NCI-H1436 treated with DMSO at 0.1 percent for 48 hours (cell line): ENCODE results near the gene ATPAF1.
"Not testable (repeated sequence)": the region's sequence is repeated elsewhere in the genome, so short reads cannot be mapped to it uniquely, and the experiment has no call there.

Experiments
- DNase-seq: peaks from one replicate; lab custom pipeline; 2025; lab: John Stamatoyannopoulos, UW

ATPAF1 gene, protein sequence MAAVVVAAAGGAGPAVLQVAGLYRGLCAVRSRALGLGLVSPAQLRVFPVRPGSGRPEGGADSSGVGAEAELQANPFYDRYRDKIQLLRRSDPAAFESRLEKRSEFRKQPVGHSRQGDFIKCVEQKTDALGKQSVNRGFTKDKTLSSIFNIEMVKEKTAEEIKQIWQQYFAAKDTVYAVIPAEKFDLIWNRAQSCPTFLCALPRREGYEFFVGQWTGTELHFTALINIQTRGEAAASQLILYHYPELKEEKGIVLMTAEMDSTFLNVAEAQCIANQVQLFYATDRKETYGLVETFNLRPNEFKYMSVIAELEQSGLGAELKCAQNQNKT

DNA sequence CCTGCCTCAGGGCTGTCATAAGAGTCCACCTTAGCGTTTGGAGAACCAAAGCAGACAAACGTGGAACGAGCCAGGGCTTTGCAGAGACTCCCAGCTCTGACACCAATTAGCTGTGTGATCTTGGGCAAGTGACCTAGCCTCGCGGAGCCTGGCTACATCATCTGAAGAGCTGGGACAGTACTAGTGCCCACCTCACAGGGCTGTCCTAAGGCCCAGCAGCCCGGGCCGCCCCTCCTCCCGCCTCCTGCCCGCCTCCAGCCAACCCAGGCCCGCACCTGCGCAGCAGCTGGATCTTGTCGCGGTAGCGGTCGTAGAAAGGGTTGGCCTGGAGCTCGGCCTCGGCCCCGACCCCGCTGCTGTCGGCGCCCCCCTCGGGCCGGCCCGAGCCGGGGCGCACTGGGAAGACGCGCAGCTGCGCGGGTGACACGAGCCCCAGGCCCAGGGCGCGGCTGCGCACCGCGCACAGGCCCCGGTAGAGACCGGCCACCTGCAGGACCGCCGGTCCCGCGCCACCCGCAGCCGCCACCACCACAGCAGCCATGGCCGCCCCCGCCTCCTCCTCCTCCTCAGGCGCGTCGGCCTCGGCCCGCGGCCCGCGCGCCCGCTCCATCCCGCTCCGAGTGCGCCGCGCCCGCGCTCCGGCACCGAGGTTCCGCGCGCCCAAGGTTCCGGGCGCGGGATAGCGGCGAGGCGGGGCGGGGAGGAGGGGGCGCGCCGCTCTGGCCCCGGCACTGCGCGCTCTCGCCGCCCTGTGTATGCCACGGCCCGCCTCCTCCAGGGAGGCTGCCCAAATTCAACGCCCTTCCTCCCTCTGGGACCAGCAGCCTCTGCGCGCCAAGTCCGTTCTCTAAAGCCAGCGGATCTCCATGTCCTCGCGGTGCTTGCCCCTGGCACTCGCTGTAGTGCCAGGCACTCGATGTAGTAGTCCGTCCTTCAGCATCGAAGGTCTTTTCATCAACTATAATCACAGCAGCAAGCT lies at the start of gene ATPAF1:
ATPAF1 (minus strand) TSS at position 583 of the 979 bp plus-strand sequence; CDS start at position 541, 42 bp downstream.
- DNase-seq, result no peak

GRCh38 chr1:46717654-46718053 lies 49.5 kb upstream of the ATPAF1 start:
- DNase-seq, result no peak

DNA sequence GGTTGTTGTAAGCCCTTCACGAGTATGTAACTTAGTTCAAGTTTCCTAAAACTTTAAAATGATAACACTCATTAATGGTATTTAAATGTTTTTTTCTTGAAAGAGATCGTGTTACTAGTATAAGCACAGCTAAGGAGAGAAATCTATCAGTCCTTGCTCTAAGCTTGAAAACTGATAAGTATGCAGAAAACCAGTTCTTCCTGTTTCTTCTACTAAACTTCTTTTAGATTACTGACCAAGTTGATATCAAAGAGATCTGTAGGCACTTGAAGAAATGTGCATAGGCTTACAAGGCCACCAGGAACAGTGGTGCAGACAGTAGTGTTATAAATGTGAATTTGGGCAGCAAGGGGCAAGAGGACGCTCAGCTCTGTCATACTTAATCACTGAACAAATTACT lies 46.8 kb upstream of the ATPAF1 start:
- DNase-seq, result no peak

- DNase-seq, result no peak
Measured at GRCh38 chr1:46708121-46708520, 40.0 kb upstream of the ATPAF1 start.

DNA sequence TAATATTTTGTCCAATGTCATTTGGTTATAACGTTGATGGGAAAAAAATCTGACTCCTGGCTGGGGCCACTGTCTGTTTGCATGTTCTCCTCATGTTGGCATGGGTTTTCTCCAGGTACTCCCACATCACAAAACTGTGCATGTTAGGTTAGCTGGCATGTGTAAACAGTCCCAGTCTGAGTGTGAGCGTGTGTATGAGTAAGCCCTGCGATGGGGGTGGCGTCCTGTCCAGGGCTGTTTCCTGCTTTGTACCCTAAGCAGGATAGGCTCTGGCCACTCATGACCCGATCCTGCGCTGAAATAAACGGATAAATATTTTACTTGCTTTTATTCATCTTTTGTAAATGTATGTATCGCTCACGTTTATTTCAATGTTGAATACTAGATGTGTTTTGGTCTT lies 37.2 kb upstream of the ATPAF1 start:
- no peak for DNase-seq

GRCh38 chr1:46703927-46704641 lies 35.9 kb upstream of the ATPAF1 start:
- DNase-seq, result no peak

DNA sequence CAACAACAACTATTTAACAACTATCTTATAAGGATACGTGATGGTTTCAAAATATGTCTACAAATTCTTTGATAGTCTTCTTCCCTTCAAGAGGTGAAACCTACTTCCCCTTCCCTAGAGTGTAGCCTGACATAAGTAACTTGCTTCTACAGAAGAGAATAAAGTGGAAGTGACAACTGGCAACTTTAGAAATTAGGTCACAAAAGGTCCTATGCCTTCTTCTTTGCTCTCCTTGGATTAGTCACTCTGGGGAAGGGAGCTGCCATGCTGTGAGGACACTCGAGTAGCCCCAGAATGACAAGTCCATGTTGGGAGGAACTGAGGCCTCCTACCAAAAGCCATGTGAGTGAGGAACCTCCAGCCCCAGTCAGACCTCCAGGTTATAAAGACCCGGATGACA lies 31.5 kb upstream of the ATPAF1 start:
- DNase-seq, result no peak

DNA sequence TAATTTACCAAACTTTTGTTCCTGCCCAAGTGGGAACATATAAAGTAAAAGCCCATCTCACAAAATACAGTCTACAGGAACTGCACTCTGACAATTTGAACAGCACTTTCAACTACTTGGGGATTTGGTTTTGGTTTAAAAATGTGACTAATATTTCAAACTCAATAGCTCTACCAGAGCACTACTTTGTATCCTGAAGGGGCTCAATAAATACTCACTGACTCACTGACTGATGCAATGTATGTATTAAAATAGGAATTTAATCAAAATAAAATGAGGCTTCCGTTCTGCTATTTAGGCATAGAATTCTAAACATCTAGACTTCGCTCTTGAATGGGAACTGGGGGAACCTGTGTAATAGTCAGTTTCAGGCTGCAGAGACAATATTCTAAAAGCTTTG lies 28.9 kb upstream of the ATPAF1 start:
- no peak for DNase-seq

DNA sequence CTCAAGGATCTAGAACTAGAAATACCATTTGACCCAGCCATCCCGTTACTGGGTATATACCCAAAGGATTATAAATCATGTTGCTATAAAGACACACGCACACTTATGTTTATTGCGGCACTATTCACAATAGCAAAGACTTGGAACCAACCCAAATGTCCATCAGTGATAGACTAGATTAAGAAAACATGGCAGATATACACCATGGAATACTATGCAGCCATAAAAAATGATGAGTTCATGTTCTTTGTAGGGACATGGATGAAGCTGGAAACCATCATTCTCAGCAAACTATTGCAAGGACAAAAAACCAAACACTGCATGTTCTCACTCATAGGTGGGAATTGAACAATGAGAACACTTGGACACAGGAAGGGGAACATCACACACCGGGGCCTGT lies 26.5 kb upstream of the ATPAF1 start:
- DNase-seq, result not testable (repeated sequence)

DNA sequence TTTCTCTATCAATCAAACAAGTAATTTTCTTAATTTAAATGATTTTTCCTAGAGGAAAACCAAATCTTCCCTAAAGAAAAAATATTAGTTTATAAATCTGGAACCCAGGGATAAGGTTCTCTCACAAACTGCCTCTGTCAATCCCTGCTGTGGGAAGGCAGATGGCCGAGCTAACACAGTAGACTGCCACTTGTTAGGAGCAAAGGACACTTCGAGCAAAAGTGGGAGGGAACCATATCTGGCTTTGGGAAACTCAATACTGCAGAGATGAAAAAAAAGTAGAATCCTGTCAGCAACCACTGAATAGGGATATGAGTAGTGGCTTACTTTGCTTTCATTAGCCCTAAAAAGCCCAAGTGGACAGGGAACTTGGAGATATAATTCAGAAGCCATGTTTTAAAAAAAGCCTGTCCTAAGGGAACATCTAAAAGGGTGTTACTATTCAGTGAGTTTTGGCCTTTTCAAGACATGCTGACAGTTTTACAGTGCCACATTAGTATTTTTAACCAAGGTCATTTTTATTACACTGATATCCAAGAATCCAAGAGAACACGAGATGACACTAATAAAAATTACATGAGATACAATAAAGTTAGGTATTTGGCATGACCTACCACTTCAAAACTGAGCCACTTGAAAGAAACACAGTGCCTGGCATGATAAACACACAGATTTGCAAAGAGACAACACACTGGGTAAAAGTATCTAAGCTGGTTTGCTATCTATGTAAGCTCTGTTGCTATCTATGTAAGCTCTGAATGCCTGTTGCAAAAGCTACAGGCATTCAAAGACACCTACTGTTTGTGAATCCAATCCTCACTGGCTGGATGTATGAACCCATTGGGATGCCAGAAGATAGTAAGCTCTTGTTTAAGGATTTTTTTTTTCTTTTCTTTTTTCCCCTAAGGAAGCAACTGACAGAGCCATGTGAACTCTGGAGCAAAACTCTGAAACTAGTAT lies 24.9 kb upstream of the ATPAF1 start:
- no peak for DNase-seq

DNA sequence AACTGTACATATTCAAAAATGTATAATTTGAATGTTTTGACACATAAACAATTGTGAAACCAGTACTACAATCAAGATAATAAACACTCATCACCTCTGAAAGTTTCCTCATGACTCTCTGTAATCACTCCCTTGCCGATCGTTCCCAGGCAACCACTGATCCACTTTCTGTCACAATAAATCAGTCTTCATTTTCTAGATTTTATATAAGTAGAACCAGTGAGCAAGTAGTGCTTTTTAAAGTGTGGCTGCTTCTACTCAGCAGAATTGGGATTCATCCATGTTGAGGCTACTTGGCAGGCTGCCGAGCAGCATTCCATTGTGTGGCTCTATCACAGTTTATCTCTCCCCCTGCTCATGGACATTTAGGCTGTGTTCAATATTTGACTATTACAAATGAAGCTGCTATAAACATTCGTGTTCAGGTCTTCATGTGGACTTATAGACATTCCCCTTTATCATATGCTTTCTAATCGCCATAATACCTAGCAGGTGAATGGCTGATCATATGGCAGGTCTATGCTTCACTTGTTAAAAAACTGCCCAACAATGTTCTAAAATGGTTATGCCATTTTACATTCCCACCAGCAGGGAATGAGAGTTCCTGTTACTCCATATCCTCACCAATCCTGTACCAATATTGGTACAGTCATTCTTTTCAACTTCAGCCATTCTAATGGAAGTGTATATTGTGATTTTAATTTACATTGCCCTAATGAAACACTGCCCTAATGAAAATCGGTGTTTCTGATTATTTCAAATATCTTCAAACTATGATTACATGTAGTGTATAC lies 24.0 kb upstream of the ATPAF1 start:
- no peak for DNase-seq

DNA sequence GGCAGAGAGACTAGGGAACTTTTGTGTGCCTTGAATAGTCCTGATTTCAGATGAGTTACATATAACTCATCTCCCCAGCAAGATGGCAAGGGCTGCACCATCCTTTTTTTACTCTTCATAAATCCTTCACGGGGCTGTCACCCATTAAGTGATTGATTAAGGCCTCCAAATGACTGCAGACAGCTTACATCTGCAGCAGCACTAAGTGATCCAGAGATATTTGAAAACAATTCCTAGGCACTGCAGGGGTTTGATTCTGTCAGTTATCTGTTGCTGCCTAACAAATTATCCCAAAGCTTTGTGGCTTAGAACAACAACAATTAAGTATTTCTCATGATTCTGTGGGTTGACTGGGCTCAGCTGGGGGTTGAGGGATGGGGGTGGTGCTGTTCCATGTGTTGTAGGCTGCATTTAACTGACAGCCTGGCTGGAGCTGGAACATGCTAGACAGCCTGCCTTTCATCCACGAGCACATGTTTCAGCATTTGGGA lies 22.8 kb upstream of the ATPAF1 start:
- no peak for DNase-seq

DNA sequence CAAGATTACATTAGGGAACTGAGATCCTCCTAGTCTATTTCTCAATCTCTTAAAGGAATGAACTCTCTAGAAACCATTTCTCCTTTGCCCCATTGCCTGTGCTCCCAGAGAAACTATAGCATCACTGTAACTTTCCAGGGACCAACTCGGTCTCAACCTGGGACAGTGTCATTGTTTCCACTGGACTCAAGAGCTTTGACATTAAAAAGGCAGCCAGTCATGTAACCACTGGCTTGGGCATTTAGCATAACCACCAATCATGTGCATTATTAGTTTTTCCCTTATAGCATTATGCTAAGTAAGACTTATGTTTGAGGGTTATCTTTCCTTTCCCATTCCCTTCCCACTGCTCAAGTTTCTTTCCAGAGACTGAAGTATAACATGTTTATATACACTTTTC lies 21.7 kb upstream of the ATPAF1 start:
- no peak for DNase-seq

DNA sequence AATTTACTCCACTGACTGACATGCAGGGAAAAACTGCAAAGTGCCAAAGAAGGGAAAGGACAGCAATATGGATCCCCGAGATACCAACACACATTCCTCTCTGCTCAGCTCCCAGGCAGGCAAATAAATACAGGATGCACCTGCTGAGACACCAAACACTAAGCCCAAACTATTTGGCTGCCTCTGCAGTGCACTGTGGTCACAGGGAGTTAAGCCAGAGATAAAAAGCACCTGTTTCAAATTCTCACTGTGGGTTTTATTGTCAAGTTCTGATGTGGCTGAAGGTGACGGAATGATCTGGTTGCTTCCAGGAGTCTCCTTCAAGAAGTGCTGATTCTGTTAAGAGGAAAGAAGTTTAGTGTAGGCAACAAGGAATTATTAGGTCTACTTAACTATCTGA lies 21.2 kb upstream of the ATPAF1 start:
- DNase-seq, result no peak

DNA sequence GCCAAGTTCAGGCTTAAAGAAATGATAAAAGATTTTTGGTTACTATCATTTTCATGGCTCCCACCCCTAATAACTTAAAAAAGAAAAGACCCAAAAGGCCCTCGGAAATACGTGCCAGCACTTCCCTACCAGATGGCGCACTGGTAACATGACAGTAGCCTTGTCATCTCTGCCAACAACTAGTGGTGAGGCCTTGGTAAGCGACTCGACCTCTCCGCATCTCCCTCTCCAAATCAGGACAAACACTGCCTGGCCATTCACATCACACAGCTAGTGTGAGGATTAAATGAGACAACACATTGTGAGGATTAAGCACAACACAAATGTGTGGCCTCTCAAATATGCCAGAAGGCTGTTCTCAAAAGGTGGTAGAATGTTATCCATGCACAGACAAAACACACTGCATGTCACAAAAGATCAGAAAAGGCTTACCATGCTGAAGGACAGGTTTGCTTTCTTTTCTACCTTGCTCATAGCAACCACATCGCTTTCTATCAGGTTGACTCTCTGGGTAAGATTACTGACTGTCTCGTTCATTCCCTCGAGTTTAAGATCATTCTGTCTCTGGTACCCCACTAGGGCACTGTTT lies 19.9 kb upstream of the ATPAF1 start:
- DNase-seq, result no peak

DNA sequence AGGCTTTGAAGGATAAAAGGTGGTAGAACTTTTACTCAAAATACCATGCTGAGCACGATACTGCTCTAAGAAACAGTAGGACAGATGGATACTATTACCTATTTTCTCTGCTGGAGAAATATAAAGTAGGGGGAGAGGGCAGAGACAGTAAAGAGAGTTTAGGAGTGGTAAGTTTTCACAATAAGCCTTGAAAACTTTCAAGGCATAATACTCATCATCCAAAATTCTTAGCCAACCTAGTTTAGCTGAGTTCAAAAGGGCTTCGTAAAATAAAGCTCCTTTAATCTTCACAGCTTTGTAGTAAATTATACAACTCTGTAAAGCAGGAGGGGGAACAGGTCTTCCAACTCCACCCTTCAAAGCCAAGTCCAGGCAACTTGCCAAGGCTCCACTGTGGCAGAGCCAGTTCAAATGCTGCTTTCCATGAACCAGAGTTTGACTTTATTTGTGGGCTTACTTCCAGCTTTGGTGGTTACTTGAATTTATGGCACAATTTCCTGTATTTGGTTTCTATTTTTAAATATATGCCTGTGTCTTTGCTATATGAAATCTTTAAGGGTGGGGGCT lies 19.0 kb upstream of the ATPAF1 start:
- no peak for DNase-seq

GRCh38 chr1:46686255-46686654 lies 18.1 kb upstream of the ATPAF1 start:
- DNase-seq, result no peak

- no peak for DNase-seq
Measured at GRCh38 chr1:46684670-46685069, 16.5 kb upstream of the ATPAF1 start.

DNA sequence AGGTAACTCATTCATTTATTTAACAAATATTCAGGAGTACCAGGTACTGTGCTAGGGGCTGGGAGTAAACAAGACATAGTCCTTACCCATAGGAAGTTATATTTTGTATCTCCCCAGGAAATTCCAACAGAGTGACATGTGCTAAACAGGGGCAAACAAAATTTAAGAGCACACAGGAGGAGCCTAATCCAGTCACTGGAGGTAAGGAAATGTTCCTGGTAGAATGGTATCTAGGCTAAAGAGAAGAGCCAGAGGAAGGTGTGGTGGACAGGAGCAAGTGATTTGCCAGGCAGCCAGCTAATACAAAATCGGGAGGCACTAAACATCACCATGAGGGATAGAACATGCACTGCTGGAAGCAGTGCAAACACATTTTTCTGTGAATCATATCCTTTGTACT lies 13.9 kb upstream of the ATPAF1 start:
- DNase-seq, result no peak
